PC-3 (cell line): ENCODE results near the gene NAV2.

Experiments used
- CTCF ChIP-seq: fragments of 300-600 bp; sonication (generic); conservative IDR thresholded peaks from 2 replicates; pipeline ENCODE4 v1.5.1; 2017; ENCODE audit warnings: antibody characterized with exemption, low read depth, mild to moderate bottlenecking, low read length
- EZH2 ChIP-seq: fragments of 300-600 bp; sonication (generic); IDR thresholded peaks from one replicate; pipeline ENCODE4 v1.6.1; 2017; ENCODE audit warnings: antibody characterized with exemption, mild to moderate bottlenecking, low read length; ENCODE audit not compliant: unreplicated experiment

- TF ChIP-seq CTCF (peak; percentile 91), EZH2 (no peak)
These were observed 398.5 kb downstream of the NAV2 start for GRCh38 chr11:20110908-20111669.
